ENCODE data around the gene TTC16.
"Not testable (repeated sequence)": the region's sequence is repeated elsewhere in the genome, so short reads cannot be mapped to it uniquely, and the experiment has no call there.

The TTC16 gene

GRCh38 chr9:127744398-127745110 lies 28.7 kb downstream of the TTC16 start:
- DNase-seq (ENCODE audit: low read depth), result no peak

DNA sequence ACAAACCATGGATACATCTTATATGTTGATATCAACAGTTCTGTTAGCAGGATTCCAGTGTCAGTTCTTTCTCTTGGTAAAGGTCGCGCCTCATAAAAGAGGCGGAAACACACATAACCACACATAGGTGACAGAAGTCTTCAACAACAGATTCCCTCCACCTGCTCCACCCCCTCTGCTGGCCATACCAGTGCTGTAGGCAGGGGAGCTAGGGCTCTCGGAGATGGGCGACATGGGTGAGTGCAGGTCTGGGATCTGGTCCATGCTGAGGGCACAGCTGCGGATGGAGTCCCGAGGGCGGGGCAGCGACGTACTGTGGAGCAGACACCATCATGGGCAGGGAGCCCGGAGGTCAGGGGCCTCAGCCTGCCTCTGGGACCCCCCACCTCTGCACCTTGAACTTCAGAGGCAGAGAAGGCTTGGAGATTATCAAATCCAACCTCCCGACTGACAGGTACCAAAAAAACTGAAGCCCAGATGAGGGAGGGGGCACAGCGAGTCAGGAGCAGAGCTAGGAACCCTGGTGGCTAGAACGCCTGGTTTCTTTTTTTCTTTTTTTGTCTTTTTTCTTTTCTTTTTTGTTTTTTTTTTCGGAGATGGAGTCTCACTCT lies 31.2 kb downstream of the TTC16 start:
- no peak for DNase-seq (ENCODE audit: low read depth)

DNA sequence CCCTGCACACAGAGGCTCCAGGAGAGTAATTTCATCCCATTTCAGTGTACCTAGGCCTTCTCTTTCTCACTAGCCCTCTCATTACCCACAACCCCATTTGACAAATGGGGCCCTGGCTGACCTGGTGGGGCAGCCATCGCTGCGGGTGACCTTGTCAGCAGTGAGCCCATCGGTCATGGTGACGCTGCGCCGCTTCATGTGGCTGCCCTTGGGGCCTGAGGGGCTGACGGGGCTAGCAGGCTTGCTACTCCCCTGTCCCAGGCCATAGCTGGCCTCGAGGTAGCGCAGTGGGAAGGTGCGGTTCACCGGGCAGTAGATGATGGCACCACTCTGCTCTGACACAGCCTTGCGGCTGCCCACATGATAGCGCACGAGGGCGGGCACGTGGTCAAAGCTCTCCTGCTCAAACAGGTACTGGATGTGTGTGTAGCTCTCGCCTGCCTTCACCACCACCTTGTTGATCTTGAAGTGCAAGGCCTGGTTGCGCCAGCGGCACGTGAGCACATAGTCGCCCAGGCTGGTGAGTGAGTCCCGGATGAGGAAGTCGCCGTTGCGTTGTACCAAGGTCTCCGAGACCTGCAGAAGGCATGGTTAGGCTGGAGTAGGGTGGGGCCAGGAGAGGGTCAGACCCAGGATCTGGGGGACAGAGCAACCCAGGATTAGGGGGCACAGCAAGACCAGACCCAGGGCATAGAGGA lies 33.4 kb downstream of the TTC16 start:
- DNase-seq (ENCODE audit: low read depth), result no peak

DNA sequence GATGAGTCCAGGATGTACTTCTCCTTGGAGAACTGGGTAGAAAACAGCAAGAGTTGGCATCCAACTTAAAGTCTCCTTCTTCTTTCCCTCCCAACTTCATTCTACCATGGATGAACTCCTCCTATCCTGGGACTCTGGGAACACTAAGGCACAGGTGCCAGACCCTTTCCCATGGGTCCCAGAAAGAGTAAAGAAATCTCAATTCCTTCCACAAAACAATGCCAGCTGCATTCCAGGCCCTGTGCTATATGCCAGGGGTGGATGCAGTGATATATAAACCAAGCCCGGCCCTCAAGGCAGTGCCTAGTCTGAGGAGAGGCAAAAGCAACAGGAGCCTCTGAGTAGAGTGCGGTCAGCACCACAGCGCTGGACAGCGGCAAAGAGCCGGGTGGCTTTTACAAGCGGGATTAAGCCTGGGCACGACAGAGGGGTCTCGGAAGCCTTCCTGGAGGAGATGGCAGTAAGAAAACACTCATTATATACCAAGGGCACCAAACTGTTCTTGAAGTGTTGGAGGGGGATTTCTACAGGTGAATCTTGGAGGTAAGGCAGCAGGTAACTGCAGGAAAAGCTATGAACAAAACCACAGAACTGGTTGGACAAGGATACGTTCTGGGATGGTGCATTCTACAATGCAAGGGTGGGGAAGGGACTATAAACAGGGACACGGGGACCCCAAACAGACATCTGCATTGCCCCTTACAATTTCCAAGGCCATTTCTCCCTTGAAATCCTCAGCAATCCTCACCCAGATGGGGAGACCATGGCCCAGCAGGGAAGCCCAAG lies 35.6 kb downstream of the TTC16 start:
- no peak for DNase-seq (ENCODE audit: low read depth)

DNA sequence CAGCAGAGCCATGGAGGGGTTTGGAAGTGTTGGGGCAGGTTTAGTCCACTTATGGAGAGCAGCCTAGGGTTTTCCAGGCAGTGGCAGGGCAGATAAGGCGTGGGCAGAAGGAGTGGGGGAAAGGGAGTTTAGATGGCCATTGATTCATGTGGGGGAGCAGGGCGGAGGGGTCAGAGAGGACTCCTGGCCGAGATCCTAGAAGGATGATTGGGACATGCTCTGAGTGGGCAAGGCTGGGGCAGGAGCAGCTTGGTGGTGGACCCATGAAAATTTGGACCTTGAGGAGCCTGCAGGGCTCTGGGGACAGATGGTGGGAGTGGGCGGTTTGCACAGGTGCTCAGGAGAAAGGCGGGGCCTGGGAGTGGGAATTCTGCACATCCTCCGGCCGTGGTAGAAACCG lies 37.3 kb downstream of the TTC16 start:
- DNase-seq (ENCODE audit: low read depth), result no peak

DNA sequence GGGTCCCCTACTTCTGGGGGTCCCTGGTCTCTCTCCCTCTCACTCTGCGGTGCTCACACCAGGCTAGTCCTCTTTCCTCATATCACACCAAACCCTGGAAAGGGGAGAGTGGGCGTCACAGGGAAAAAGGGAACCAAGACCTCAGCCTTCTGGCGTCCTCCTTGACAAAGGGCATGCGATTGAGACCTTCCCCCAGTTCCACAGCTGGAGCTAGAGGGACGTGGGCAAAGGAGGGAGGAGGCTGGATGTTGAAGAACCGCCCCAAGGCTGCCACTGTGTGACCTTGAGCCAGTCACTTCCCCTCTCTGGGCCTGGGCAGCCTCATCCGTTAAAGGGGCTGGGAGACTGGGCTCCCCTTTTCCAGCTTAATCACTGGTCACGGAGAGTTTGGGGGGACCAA lies 37.7 kb downstream of the TTC16 start:
- DNase-seq (ENCODE audit: low read depth), result no peak

GRCh38 chr9:127754099-127755060 lies 38.5 kb downstream of the TTC16 start:
- no peak for DNase-seq (ENCODE audit: low read depth)

GRCh38 chr9:127755061-127756060 lies 39.5 kb downstream of the TTC16 start:
- no peak for DNase-seq (ENCODE audit: low read depth)

- no peak for DNase-seq (ENCODE audit: low read depth)
These were observed 40.4 kb downstream of the TTC16 start for GRCh38 chr9:127756233-127756632.

- not testable (repeated sequence) for DNase-seq (ENCODE audit: low read depth)
These were observed 40.9 kb downstream of the TTC16 start for GRCh38 chr9:127756776-127757175.

- DNase-seq (ENCODE audit: low read depth), result no peak
These were observed 43.0 kb downstream of the TTC16 start for GRCh38 chr9:127758843-127759242.

DNA sequence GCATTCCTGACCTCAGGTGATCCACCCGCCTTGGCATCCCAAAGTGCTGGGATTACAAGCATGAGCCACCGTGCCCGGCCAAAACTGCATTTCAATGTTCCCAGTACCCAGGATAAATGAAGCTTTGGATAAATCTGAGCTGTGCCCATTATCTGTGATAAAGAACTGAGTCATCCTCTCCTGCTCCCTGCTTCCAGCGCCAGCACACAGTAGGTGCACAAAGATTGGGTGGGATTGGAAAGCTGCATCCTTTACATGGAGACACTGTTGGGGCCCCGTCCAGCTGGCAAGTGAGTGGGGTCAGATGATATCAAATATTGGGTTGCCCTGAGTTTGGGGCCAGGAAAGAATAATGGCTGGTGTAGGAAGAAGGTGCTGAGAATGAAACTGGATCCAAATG lies 45.2 kb downstream of the TTC16 start:
- DNase-seq (ENCODE audit: low read depth), result no peak

GRCh38 chr9:127761491-127761956 lies 45.6 kb downstream of the TTC16 start:
- no peak for DNase-seq (ENCODE audit: low read depth)

GRCh38 chr9:127762111-127762676 lies 46.3 kb downstream of the TTC16 start:
- no peak for DNase-seq (ENCODE audit: low read depth)

GRCh38 chr9:127763918-127764384 lies 48.1 kb downstream of the TTC16 start:
- DNase-seq (ENCODE audit: low read depth), result no peak

GRCh38 chr9:127765418-127765817 lies 49.5 kb downstream of the TTC16 start:
- DNase-seq (ENCODE audit: low read depth), result no peak

- no peak for DNase-seq (ENCODE audit: low read depth)
These were observed 51.5 kb downstream of the TTC16 start for GRCh38 chr9:127767410-127767809.

DNA sequence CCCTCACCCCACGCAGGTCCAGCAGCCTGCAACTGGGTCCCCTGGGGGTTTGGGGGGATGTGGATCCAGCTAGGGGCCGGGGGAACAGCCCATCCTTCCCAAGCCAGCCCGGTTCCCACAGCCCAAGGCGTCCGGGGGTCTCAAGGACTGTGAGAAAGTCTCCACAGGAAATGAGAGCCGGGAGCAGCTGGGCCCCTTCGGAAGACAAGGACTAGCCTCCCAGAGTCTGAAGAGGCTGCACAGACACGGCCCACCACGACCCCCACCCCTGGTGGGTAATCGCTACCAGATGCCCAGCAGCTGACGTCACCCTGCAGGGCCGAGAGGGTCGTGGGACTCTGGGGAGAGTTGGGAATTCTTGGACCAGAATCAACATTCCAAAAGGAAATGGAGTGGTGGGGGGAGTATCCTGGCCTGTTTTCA lies 52.0 kb downstream of the TTC16 start:
- no peak for DNase-seq (ENCODE audit: low read depth)

GRCh38 chr9:127768698-127769097 lies 52.8 kb downstream of the TTC16 start:
- no peak for DNase-seq (ENCODE audit: low read depth)

Data from fibroblast of the conjunctiva (primary cell).